ENCODE data around the gene DDX19B. TPM values are rescaled to one million over a fixed set of nuclear protein-coding genes. Genes with fewer than 3 reads are reported as not detected.
A peak's percentile ranks its signal among the peaks of the same experiment; 100 is the strongest.

Gene DDX19B
- total and polyA plus RNA-seq, 10 donors = 17.5 to 35.3 (median 27.3) TPM

- peak overlapping the region; percentile 60 to 90 (median 80) for H3K4me3 ChIP-seq
- 1 to 4% (median 4%) methylated on average over 19 to 31 of the region's 31 CpGs for WGBS, 5 donors
- DNase-seq = peak; percentile 89
- TF ChIP-seq POLR2A (IDR thresholded peaks at IDR 0.05) (no peak), POLR2AphosphoS5 (IDR thresholded peaks at IDR 0.05) (peak in 1 of 3 donors; percentile 1)
- H3K4me1 ChIP-seq = peaks cover 15 to 42% (median 29%) of the 10 kb centered on the region in 6 donors
- H3K9me3 ChIP-seq = no peaks in the 10 kb centered on the region
- H3K27me3 ChIP-seq (replicated peaks in 1 of 7) = no peaks in the 10 kb centered on the region
- H3K27ac ChIP-seq = peak overlapping the region; percentile 77 to 91 (median 88)
- intact Hi-C loops (cut with DNase I; ENCODE audit: low total_unique reads) = loop anchor here (10.0 kb wide), 1 partner anchor 54 kb away; the partner anchor contains the start of gene ST3GAL2
- H3K36me3 ChIP-seq = peaks cover 0 to 84% (median 16%) of the 10 kb centered on the region in 6 donors
Observed at GRCh38 chr16:70380248-70380918, 81.4 kb downstream of the DDX19B start.

- Histone ChIP-seq H3K4me3 (peak overlapping the region; percentile 60 to 90 (median 80)), H3K4me1 (peaks cover 15 to 42% (median 29%) of the 10 kb centered on the region in 6 donors), H3K36me3 (peaks cover 0 to 84% (median 16%) of the 10 kb centered on the region in 6 donors), H3K27ac (peak overlapping the region; percentile 77 to 91 (median 88)), H3K9me3 (no peaks in the 10 kb centered on the region), H3K27me3 (replicated peaks in 1 of 7) (no peaks in the 10 kb centered on the region)
- DNase-seq = peak; percentile 96
- intact Hi-C loops (cut with DNase I; ENCODE audit: low total_unique reads) = loop anchor here (10.0 kb wide), 1 partner anchor 54 kb away; the partner anchor contains the start of gene ST3GAL2
- TF ChIP-seq POLR2A (IDR thresholded peaks at IDR 0.05) (peak in 2 of 3 donors; percentile 51 to 73), CTCF (IDR thresholded peaks at IDR 0.05 in 8 of 11, conservative IDR thresholded peaks at IDR 0.05 in 3 of 11) (peak in 6 of 11 experiments; percentile 4 to 47 (median 29)), POLR2AphosphoS5 (IDR thresholded peaks at IDR 0.05) (peak; percentile 89 to 97 (median 95))
- 0 to 4% (median 3%) methylated on average over 21 to 52 of the region's 52 CpGs for WGBS, 5 donors
Observed at GRCh38 chr16:70380919-70381603, 82.1 kb downstream of the DDX19B start.

- Histone ChIP-seq H3K4me1 (peaks cover 15 to 42% (median 29%) of the 10 kb centered on the region in 6 donors), H3K4me3 (peak overlapping the region; percentile 60 to 90 (median 80)), H3K9me3 (no peaks in the 10 kb centered on the region), H3K27me3 (replicated peaks in 1 of 7) (no peaks in the 10 kb centered on the region), H3K36me3 (peaks cover 0 to 84% (median 18%) of the 10 kb centered on the region in 6 donors), H3K27ac (peak overlapping the region; percentile 44 to 91 (median 86))
- TF ChIP-seq POLR2AphosphoS5 (IDR thresholded peaks at IDR 0.05) (no peak), POLR2A (IDR thresholded peaks at IDR 0.05) (no peak), CTCF (IDR thresholded peaks at IDR 0.05 in 8 of 11, conservative IDR thresholded peaks at IDR 0.05 in 3 of 11) (no peak)
- intact Hi-C loops (cut with DNase I; ENCODE audit: low total_unique reads) = loop anchor here (10.0 kb wide), 1 partner anchor 53 kb away; the partner anchor contains the start of gene ST3GAL2
- WGBS, 5 donors = 20 to 30% (median 22%) methylated on average over 36 to 47 of the region's 47 CpGs
- DNase-seq = no peak
Observed at GRCh38 chr16:70381604-70382342, 82.8 kb downstream of the DDX19B start.

- Histone ChIP-seq H3K27ac (no peak overlapping the region), H3K4me1 (peaks cover 15 to 40% (median 29%) of the 10 kb centered on the region in 6 donors), H3K36me3 (peaks cover 0 to 84% (median 34%) of the 10 kb centered on the region in 6 donors), H3K27me3 (replicated peaks in 1 of 7) (no peaks in the 10 kb centered on the region), H3K9me3 (no peaks in the 10 kb centered on the region), H3K4me3 (no peak overlapping the region)
- DNase-seq = no peak
- no peak for TF ChIP-seq POLR2AphosphoS5 (IDR thresholded peaks at IDR 0.05)
- TF ChIP-seq CTCF (IDR thresholded peaks at IDR 0.05 in 8 of 11, conservative IDR thresholded peaks at IDR 0.05 in 3 of 11) = no peak
- no peak for TF ChIP-seq POLR2A (IDR thresholded peaks at IDR 0.05)
- intact Hi-C loops (cut with DNase I; ENCODE audit: low total_unique reads) = loop anchor here (10.0 kb wide), 1 partner anchor 51 kb away; the partner anchor contains the start of gene ST3GAL2
- WGBS, 5 donors = 90 to 93% (median 92%) methylated on average over 6 of the region's 6 CpGs
Observed at GRCh38 chr16:70383421-70383960, 84.5 kb downstream of the DDX19B start.
